Choroid plexus epithelial cell (primary cell): Measurements from ENCODE around the gene ZC3H12C.
A peak's percentile ranks its signal among the peaks of the same experiment; 100 is the strongest.

Source experiments
- DNase-seq: peaks from one replicate; pipeline ENCODE4 v3.0.0-alpha.2; 2010; ENCODE audit warnings: low read depth
- H3K4me3 ChIP-seq: 2 replicates; pipeline ENCODE4 v1.5.1; 2011; ENCODE audit warnings: low read depth, mild to moderate bottlenecking, control low read depth, low read length, moderate library complexity
- TF ChIP-seq, protein P1 (sequence below): conservative IDR thresholded peaks from 2 replicates; pipeline ENCODE4 v1.5.1; 2011; ENCODE audit warnings: low read depth, mild to moderate bottlenecking, control low read depth, inconsistent platforms, low read length, moderate library complexity

Gene ZC3H12C

DNA sequence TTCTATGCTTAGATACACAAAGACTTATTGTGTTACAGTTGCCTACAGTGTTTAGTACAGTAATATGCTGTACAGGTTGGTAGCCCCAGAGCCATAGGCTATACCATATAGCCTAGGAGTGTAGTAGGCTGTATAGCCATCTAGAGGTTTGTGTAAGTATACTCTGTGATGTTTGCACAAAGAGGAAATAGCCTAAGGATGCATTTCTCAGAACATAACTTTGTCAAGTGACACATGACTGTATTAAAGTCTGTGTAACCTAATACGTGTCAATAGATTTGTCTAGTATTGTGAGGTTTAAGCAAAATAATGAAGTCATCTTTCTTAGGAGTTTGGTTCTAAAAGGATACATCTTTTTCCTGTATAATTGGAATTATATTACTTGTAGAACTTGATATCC is 5.5 kb downstream of the ZC3H12C start:
- DNase-seq: peak; percentile 57
- H3K4me3 ChIP-seq: no peak overlapping the region
- TF ChIP-seq, protein P1, sequence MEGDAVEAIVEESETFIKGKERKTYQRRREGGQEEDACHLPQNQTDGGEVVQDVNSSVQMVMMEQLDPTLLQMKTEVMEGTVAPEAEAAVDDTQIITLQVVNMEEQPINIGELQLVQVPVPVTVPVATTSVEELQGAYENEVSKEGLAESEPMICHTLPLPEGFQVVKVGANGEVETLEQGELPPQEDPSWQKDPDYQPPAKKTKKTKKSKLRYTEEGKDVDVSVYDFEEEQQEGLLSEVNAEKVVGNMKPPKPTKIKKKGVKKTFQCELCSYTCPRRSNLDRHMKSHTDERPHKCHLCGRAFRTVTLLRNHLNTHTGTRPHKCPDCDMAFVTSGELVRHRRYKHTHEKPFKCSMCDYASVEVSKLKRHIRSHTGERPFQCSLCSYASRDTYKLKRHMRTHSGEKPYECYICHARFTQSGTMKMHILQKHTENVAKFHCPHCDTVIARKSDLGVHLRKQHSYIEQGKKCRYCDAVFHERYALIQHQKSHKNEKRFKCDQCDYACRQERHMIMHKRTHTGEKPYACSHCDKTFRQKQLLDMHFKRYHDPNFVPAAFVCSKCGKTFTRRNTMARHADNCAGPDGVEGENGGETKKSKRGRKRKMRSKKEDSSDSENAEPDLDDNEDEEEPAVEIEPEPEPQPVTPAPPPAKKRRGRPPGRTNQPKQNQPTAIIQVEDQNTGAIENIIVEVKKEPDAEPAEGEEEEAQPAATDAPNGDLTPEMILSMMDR: no peak

GRCh38 chr11:110100476-110101240 is 7.5 kb downstream of the ZC3H12C start:
- peak; percentile 60 for DNase-seq
- H3K4me3 ChIP-seq: no peak overlapping the region
- TF ChIP-seq, protein P1: no peak

- no peak for DNase-seq
- TF ChIP-seq, protein P1: no peak
- H3K4me3 ChIP-seq: no peak overlapping the region
Observed at GRCh38 chr11:110106713-110107274, 13.6 kb downstream of the ZC3H12C start.

- no peak for DNase-seq
- TF ChIP-seq, protein P1: no peak
- H3K4me3 ChIP-seq: no peak overlapping the region
Observed at GRCh38 chr11:110110854-110111253, 17.7 kb downstream of the ZC3H12C start.

DNA sequence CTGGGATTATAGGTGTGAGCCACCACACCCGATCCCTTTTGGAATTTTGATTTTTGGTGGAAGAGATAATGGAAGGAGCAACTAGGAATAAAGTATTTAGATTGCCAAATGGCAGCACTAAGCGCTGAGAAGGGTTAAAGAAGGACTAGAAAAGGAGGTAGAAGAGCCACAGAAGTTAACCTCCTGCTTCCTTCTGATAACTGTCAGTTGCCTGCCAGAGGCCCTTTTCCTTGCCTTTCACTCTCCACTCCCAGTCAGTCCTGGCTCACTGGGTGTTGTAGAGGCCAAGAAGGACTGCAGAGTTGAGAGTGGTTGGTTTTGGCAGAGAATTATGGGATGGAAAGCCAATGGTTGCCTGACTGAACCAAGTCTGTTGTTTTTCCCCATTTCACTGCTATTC is 19.3 kb downstream of the ZC3H12C start:
- DNase-seq: no peak
- TF ChIP-seq, protein P1: no peak
- no peak overlapping the region for H3K4me3 ChIP-seq

GRCh38 chr11:110113505-110113904 is 20.3 kb downstream of the ZC3H12C start:
- H3K4me3 ChIP-seq: no peak overlapping the region
- TF ChIP-seq, protein P1: no peak
- DNase-seq: no peak

- DNase-seq: no peak
- TF ChIP-seq, protein P1: no peak
- H3K4me3 ChIP-seq: no peak overlapping the region
Observed at GRCh38 chr11:110113973-110114372, 20.8 kb downstream of the ZC3H12C start.
